DOHH2 (cell line): ENCODE data around the gene DMXL2.

Source experiments
- H3F3A ChIP-seq: fragments of 200-600 bp; sonication (generic), shearing (Covaris generic); 2 replicates; pipeline ENCODE4 v1.6.0; 2016; ENCODE audit warnings: antibody characterized with exemption, mild to moderate bottlenecking; ENCODE audit not compliant: control insufficient read depth, insufficient read depth
- H3K27ac ChIP-seq: fragments of 200-600 bp; sonication (generic); 2 replicates; pipeline ENCODE4 v1.5.1; 2014; ENCODE audit warnings: low read depth, mild to moderate bottlenecking, low read length, moderate library complexity
- H3K27me3 ChIP-seq: fragments of 200-600 bp; sonication (generic); 2 replicates; pipeline ENCODE4 v1.6.1; 2014; ENCODE audit warnings: mild to moderate bottlenecking, low read length, mixed read lengths; ENCODE audit not compliant: control insufficient read depth
- H3K36me3 ChIP-seq: fragments of 200-600 bp; sonication (generic); 2 replicates; pipeline ENCODE4 v1.6.1; 2014; ENCODE audit warnings: mild to moderate bottlenecking, low read length, moderate library complexity, mixed read lengths; ENCODE audit not compliant: control insufficient read depth
- H3K4me1 ChIP-seq: fragments of 200-600 bp; sonication (generic); 2 replicates; pipeline ENCODE4 v1.6.1; 2014; ENCODE audit warnings: mild to moderate bottlenecking, low read length, mixed read lengths; ENCODE audit not compliant: control insufficient read depth
- H3K4me2 ChIP-seq: fragments of 200-600 bp; sonication (generic); 2 replicates; pipeline ENCODE4 v1.6.0; 2014; ENCODE audit warnings: mild to moderate bottlenecking, low read length, moderate library complexity
- H3K4me3 ChIP-seq: fragments of 200-600 bp; sonication (generic); 2 replicates; pipeline ENCODE4 v1.5.1; 2014; ENCODE audit warnings: mild to moderate bottlenecking, low read length, mixed read lengths
- H3K79me2 ChIP-seq: fragments of 200-600 bp; sonication (generic); 2 replicates; pipeline ENCODE4 v1.6.1; 2014; ENCODE audit warnings: mild to moderate bottlenecking, low read length, mixed read lengths; ENCODE audit not compliant: control insufficient read depth
- H3K9me2 ChIP-seq: fragments of 200-600 bp; sonication (generic); replicated peaks from 2 replicates; pipeline ENCODE4 v1.6.1; 2014; ENCODE audit warnings: mild to moderate bottlenecking, low read length, mixed read lengths; ENCODE audit not compliant: control insufficient read depth
- H3K9me3 ChIP-seq: fragments of 200-600 bp; sonication (generic); 2 replicates; pipeline ENCODE4 v1.6.1; 2014; ENCODE audit warnings: antibody characterized with exemption, low read length, mixed read lengths; ENCODE audit not compliant: control insufficient read depth, insufficient read depth
- H4K20me1 ChIP-seq: fragments of 200-600 bp; sonication (generic); 2 replicates; pipeline ENCODE4 v1.6.0; 2014; ENCODE audit warnings: low read depth, mild to moderate bottlenecking, antibody characterized with exemption, low read length, moderate library complexity; ENCODE audit not compliant: control insufficient read depth, insufficient read depth
- CTCF ChIP-seq: fragments of 200-600 bp; sonication (generic); IDR thresholded peaks from one replicate; pipeline ENCODE4 v1.5.1; 2014; ENCODE audit warnings: antibody characterized with exemption, mild to moderate bottlenecking, low read depth, low read length; ENCODE audit not compliant: poor library complexity, severe bottlenecking
- EZH2phosphoT487 ChIP-seq: fragments of 200-600 bp; sonication (generic); IDR thresholded peaks from 2 replicates; pipeline ENCODE4 v1.6.1; 2017; ENCODE audit warnings: borderline replicate concordance, mild to moderate bottlenecking, antibody characterized with exemption, low read length, moderate library complexity, mixed read lengths

The DMXL2 gene

GRCh38 chr15:51624022-51624421 lies 1.5 kb upstream of the DMXL2 start:
- H3K79me2 ChIP-seq = peaks cover 25% of the 10 kb centered on the region
- H3K27me3 ChIP-seq = peaks cover 16% of the 10 kb centered on the region
- H3F3A ChIP-seq = peaks cover 12% of the 10 kb centered on the region
- no peaks in the 10 kb centered on the region for H3K9me2 ChIP-seq
- TF ChIP-seq EZH2phosphoT487 (no peak), CTCF (no peak)
- H3K4me2 ChIP-seq = peak overlapping the region; percentile 85; the same call in 1 of the 2 replicates
- H3K9me3 ChIP-seq = no peaks in the 10 kb centered on the region
- H3K36me3 ChIP-seq = no peaks in the 10 kb centered on the region
- no peaks in the 10 kb centered on the region for H4K20me1 ChIP-seq
- H3K4me1 ChIP-seq = peaks cover 47% of the 10 kb centered on the region
- no peak overlapping the region for H3K4me3 ChIP-seq
- no peak overlapping the region for H3K27ac ChIP-seq

GRCh38 chr15:51623386-51623938 lies 891 bp upstream of the DMXL2 start:
- no peak for TF ChIP-seq EZH2phosphoT487
- no peak for TF ChIP-seq CTCF
- H3K27ac ChIP-seq = no peak overlapping the region
- H3K4me2 ChIP-seq = peak overlapping the region; percentile 85
- peaks cover 28% of the 10 kb centered on the region for H3K79me2 ChIP-seq
- H4K20me1 ChIP-seq = no peaks in the 10 kb centered on the region
- peaks cover 16% of the 10 kb centered on the region for H3K27me3 ChIP-seq
- peaks cover 12% of the 10 kb centered on the region for H3F3A ChIP-seq
- no peaks in the 10 kb centered on the region for H3K36me3 ChIP-seq
- H3K9me3 ChIP-seq = no peaks in the 10 kb centered on the region
- peaks cover 47% of the 10 kb centered on the region for H3K4me1 ChIP-seq
- H3K9me2 ChIP-seq = no peaks in the 10 kb centered on the region
- peak overlapping the region; percentile 90 for H3K4me3 ChIP-seq

- Histone ChIP-seq H3K27ac (peak overlapping the region; percentile 32), H3K9me3 (no peaks in the 10 kb centered on the region), H3K36me3 (no peaks in the 10 kb centered on the region), H3K9me2 (no peaks in the 10 kb centered on the region), H3K4me3 (peak overlapping the region; percentile 90), H4K20me1 (no peaks in the 10 kb centered on the region), H3K79me2 (peaks cover 39% of the 10 kb centered on the region), H3F3A (peaks cover 12% of the 10 kb centered on the region), H3K27me3 (peaks cover 12% of the 10 kb centered on the region), H3K4me1 (peaks cover 47% of the 10 kb centered on the region), H3K4me2 (peak overlapping the region; percentile 85)
- no peak for TF ChIP-seq EZH2phosphoT487
- peak; percentile 27 for TF ChIP-seq CTCF
These were observed 501 bp downstream of the DMXL2 start for GRCh38 chr15:51621936-51622603.
